GM23338 (cell line): ENCODE measurements around the gene SLC9A2. TPM values are rescaled to one million over a fixed set of nuclear protein-coding genes. Genes with fewer than 3 reads are reported as not detected.

ENCODE experiments used
- ATAC-seq: fragments of 200-7000 bp; cut with Tn5 transposase; 3 replicates; pipeline ENCODE4 v1.9.1; 2020
- DNase-seq: peaks from one replicate; pipeline ENCODE4 v3.0.0-alpha.2; 2015; ENCODE audit warnings: low spot score
- H2AFZ ChIP-seq: fragments of 200-600 bp; sonication (generic); 2 replicates; pipeline ENCODE4 v1.8.0; 2016; ENCODE audit warnings: antibody characterized with exemption, mild to moderate bottlenecking, moderate library complexity
- H3F3A ChIP-seq: fragments of 200-600 bp; sonication (generic); replicated peaks from 2 replicates; pipeline ENCODE4 v1.8.0; 2017; ENCODE audit warnings: antibody characterized with exemption, mixed run types, low read depth
- H3K27ac ChIP-seq: fragments of 200-600 bp; sonication (generic); 2 replicates; pipeline ENCODE4 v1.6.1; 2016; ENCODE audit warnings: low read depth
- H3K27me3 ChIP-seq: fragments of 200-600 bp; sonication (generic); 2 replicates; pipeline ENCODE4 v1.8.0; 2016; ENCODE audit warnings: mild to moderate bottlenecking, mixed run types, moderate library complexity; ENCODE audit not compliant: insufficient read depth
- H3K36me3 ChIP-seq: fragments of 200-600 bp; sonication (generic); 2 replicates; pipeline ENCODE4 v1.8.0; 2016; ENCODE audit warnings: mild to moderate bottlenecking; ENCODE audit not compliant: insufficient read depth
- H3K4me1 ChIP-seq: fragments of 200-600 bp; sonication (generic); 2 replicates; pipeline ENCODE4 v1.8.0; 2016; ENCODE audit warnings: mild to moderate bottlenecking, moderate library complexity; ENCODE audit not compliant: insufficient read depth
- H3K4me2 ChIP-seq: fragments of 200-600 bp; sonication (generic); 2 replicates; pipeline ENCODE4 v1.7.1; 2017; ENCODE audit warnings: mixed run types
- H3K4me3 ChIP-seq: fragments of 200-600 bp; sonication (generic); 2 replicates; pipeline ENCODE4 v1.6.1; 2016; ENCODE audit warnings: mixed run types
- H3K79me2 ChIP-seq: fragments of 200-600 bp; sonication (generic); replicated peaks from 2 replicates; pipeline ENCODE4 v1.8.0; 2017; ENCODE audit warnings: mild to moderate bottlenecking; ENCODE audit not compliant: insufficient read depth
- H3K9me2 ChIP-seq: fragments of 200-600 bp; sonication (generic); 2 replicates; pipeline ENCODE4 v1.8.0; 2017; ENCODE audit not compliant: insufficient read depth
- H4K20me1 ChIP-seq: fragments of 200-600 bp; sonication (generic); replicated peaks from 2 replicates; pipeline ENCODE4 v1.8.0; 2017; ENCODE audit warnings: mild to moderate bottlenecking; ENCODE audit not compliant: insufficient read depth
- H3K27ac Mint-ChIP-seq: 2 replicates; pipeline ENCODE4 v1.8.0; 2020; ENCODE audit warnings: inconsistent platforms, mild to moderate bottlenecking, moderate library complexity, mixed read lengths
- H3K27me3 Mint-ChIP-seq: 3 replicates; pipeline ENCODE4 v1.8.0; 2022; ENCODE audit warnings: low read depth, mild to moderate bottlenecking, moderate library complexity, mixed read lengths, inconsistent platforms; ENCODE audit not compliant: insufficient read depth, poor library complexity
- H3K36me3 Mint-ChIP-seq: 3 replicates; pipeline ENCODE4 v1.8.0; 2021; ENCODE audit warnings: low read depth, mild to moderate bottlenecking, inconsistent platforms, moderate library complexity, mixed read lengths
- H3K4me1 Mint-ChIP-seq: 3 replicates; pipeline ENCODE4 v1.8.0; 2020; ENCODE audit warnings: mild to moderate bottlenecking, inconsistent platforms, mixed read lengths
- H3K4me3 Mint-ChIP-seq: 3 replicates; pipeline ENCODE4 v1.8.0; 2021; ENCODE audit warnings: moderate library complexity, mild to moderate bottlenecking, inconsistent platforms, mixed read lengths
- H3K9me3 Mint-ChIP-seq: 3 replicates; pipeline ENCODE4 v1.8.0; 2020; ENCODE audit warnings: moderate library complexity, mild to moderate bottlenecking, inconsistent platforms, mixed read lengths
- CREB1 ChIP-seq: fragments of 250-450 bp; sonication (Bioruptor Pico); IDR thresholded peaks from 2 replicates; pipeline ENCODE4 v1.5.0; 2020; ENCODE audit warnings: low read depth, mild to moderate bottlenecking, moderate library complexity
- CTCF ChIP-seq, 2 experiments: fragments of 200-600 bp in 1 of 2; sonication (generic) in 1 of 2; conservative IDR thresholded peaks; 2 replicates each; pipeline versions ENCODE4 v1.5.1 to v1.6.1; 2016 to 2017; ENCODE audit warnings: antibody characterized with exemption in 2 of 2, low read depth in 2 of 2, mild to moderate bottlenecking in 2 of 2, moderate library complexity in 1 of 2
- EZH2 ChIP-seq: fragments of 200-600 bp; sonication (generic); IDR thresholded peaks from one replicate; pipeline ENCODE4 v1.8.0; 2017; ENCODE audit warnings: antibody characterized with exemption, mild to moderate bottlenecking, low read depth; ENCODE audit not compliant: unreplicated experiment
- EZH2phosphoT487 ChIP-seq: fragments of 200-600 bp; sonication (generic); IDR thresholded peaks from one replicate; pipeline ENCODE4 v1.8.1; 2018; ENCODE audit warnings: antibody characterized with exemption; ENCODE audit not compliant: unreplicated experiment
- JUNB ChIP-seq: IDR thresholded peaks from one replicate; pipeline ENCODE4 v1.6.1; 2016; ENCODE audit warnings: antibody characterized with exemption; ENCODE audit not compliant: unreplicated experiment
- NANOG ChIP-seq: IDR thresholded peaks from 2 replicates; pipeline ENCODE4 v1.6.1; 2016; ENCODE audit warnings: antibody characterized with exemption, borderline replicate concordance
- POLR2AphosphoS5 ChIP-seq: IDR thresholded peaks from 2 replicates; pipeline ENCODE4 v1.6.1; 2016; ENCODE audit warnings: antibody characterized with exemption, low read depth
- REST ChIP-seq: IDR thresholded peaks from one replicate; pipeline ENCODE4 v1.6.1; 2018; ENCODE audit warnings: antibody characterized with exemption; ENCODE audit not compliant: unreplicated experiment
- STAT1 ChIP-seq: IDR thresholded peaks from one replicate; pipeline ENCODE4 v1.6.1; 2016; ENCODE audit warnings: antibody characterized with exemption; ENCODE audit not compliant: unreplicated experiment
- ZNF114 ChIP-seq: fragments of 250-450 bp; sonication (Bioruptor Pico); IDR thresholded peaks from 2 replicates; pipeline ENCODE4 v1.5.0; 2020; ENCODE audit warnings: mild to moderate bottlenecking, moderate library complexity
- ZNF331 ChIP-seq: fragments of 250-450 bp; sonication (Bioruptor Pico); IDR thresholded peaks from 2 replicates; pipeline ENCODE4 v1.5.0; 2020; ENCODE audit warnings: low read depth, mild to moderate bottlenecking, moderate library complexity
- polyA plus RNA-seq: library from polyadenylated mRNA; unstranded; fragments of >200 nt; fragmentation: Nextera tagmentation; extraction: Ambion mirVana; gene quantifications from 2 replicates; pipeline ENCODE4 v1.2.1, GENCODE V29; 2016
- total RNA-seq: library from RNA; depleted of rRNA; stranded (reverse); fragments of >200 nt; shearing (Covaris generic); gene quantifications from 2 replicates; pipeline ENCODE4 v1.2.3, GENCODE V29; 2014
- TF ChIP-seq, protein P1 (sequence below): fragments of 250-450 bp; sonication (Bioruptor Pico); IDR thresholded peaks from 2 replicates; pipeline ENCODE4 v1.5.0; 2020; ENCODE audit warnings: mild to moderate bottlenecking, moderate library complexity

Gene SLC9A2
- total and polyA plus RNA-seq, 2 experiments from 2014 or later: 0.03 to 0.24 TPM

- H3K4me3 ChIP-seq: no peak overlapping the region
- no peaks in the 10 kb centered on the region for H3K27me3 ChIP-seq
- no peak for TF ChIP-seq ZNF114 (CRISPR knock-in tag)
- no peak for TF ChIP-seq POLR2AphosphoS5
- TF ChIP-seq, protein P1, sequence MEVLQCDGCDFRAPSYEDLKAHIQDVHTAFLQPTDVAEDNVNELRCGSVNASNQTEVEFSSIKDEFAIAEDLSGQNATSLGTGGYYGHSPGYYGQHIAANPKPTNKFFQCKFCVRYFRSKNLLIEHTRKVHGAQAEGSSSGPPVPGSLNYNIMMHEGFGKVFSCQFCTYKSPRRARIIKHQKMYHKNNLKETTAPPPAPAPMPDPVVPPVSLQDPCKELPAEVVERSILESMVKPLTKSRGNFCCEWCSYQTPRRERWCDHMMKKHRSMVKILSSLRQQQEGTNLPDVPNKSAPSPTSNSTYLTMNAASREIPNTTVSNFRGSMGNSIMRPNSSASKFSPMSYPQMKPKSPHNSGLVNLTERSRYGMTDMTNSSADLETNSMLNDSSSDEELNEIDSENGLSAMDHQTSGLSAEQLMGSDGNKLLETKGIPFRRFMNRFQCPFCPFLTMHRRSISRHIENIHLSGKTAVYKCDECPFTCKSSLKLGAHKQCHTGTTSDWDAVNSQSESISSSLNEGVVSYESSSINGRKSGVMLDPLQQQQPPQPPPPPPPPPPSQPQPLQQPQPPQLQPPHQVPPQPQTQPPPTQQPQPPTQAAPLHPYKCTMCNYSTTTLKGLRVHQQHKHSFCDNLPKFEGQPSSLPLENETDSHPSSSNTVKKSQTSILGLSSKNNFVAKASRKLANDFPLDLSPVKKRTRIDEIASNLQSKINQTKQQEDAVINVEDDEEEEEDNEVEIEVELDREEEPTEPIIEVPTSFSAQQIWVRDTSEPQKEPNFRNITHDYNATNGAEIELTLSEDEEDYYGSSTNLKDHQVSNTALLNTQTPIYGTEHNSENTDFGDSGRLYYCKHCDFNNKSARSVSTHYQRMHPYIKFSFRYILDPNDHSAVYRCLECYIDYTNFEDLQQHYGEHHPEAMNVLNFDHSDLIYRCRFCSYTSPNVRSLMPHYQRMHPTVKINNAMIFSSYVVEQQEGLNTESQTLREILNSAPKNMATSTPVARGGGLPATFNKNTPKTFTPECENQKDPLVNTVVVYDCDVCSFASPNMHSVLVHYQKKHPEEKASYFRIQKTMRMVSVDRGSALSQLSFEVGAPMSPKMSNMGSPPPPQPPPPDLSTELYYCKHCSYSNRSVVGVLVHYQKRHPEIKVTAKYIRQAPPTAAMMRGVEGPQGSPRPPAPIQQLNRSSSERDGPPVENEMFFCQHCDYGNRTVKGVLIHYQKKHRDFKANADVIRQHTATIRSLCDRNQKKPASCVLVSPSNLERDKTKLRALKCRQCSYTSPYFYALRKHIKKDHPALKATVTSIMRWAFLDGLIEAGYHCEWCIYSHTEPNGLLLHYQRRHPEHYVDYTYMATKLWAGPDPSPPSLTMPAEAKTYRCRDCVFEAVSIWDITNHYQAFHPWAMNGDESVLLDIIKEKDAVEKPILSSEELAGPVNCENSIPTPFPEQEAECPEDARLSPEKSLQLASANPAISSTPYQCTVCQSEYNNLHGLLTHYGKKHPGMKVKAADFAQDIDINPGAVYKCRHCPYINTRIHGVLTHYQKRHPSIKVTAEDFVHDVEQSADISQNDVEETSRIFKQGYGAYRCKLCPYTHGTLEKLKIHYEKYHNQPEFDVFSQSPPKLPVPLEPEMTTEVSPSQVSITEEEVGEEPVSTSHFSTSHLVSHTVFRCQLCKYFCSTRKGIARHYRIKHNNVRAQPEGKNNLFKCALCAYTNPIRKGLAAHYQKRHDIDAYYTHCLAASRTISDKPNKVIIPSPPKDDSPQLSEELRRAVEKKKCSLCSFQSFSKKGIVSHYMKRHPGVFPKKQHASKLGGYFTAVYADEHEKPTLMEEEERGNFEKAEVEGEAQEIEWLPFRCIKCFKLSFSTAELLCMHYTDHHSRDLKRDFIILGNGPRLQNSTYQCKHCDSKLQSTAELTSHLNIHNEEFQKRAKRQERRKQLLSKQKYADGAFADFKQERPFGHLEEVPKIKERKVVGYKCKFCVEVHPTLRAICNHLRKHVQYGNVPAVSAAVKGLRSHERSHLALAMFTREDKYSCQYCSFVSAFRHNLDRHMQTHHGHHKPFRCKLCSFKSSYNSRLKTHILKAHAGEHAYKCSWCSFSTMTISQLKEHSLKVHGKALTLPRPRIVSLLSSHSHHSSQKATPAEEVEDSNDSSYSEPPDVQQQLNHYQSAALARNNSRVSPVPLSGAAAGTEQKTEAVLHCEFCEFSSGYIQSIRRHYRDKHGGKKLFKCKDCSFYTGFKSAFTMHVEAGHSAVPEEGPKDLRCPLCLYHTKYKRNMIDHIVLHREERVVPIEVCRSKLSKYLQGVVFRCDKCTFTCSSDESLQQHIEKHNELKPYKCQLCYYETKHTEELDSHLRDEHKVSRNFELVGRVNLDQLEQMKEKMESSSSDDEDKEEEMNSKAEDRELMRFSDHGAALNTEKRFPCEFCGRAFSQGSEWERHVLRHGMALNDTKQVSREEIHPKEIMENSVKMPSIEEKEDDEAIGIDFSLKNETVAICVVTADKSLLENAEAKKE: no peak
- TF ChIP-seq EZH2: no peak
- TF ChIP-seq CTCF (conservative IDR thresholded peaks at IDR 0.05; ENCODE audit: low read depth in 2 of 2): no peak
- TF ChIP-seq ZNF331: no peak
- TF ChIP-seq STAT1: no peak
- no peak for TF ChIP-seq CREB1 (CRISPR knock-in tag)
- no peak for TF ChIP-seq JUNB
- no peak for TF ChIP-seq EZH2phosphoT487
- TF ChIP-seq REST: no peak
- TF ChIP-seq NANOG: no peak
- H3K79me2 ChIP-seq: no peaks in the 10 kb centered on the region
- Mint-ChIP-seq H3K36me3 (no peaks in the 10 kb centered on the region), H3K27ac (no peak overlapping the region), H3K4me1 (no peaks in the 10 kb centered on the region), H3K27me3 (no peaks in the 10 kb centered on the region), H3K4me3 (no peak overlapping the region), H3K9me3 (no peaks in the 10 kb centered on the region)
- H4K20me1 ChIP-seq: no peaks in the 10 kb centered on the region
- H2AFZ ChIP-seq: no peak overlapping the region
- ATAC-seq (no peak), DNase-seq (no peak)
- no peaks in the 10 kb centered on the region for H3F3A ChIP-seq
- no peaks in the 10 kb centered on the region for H3K4me1 ChIP-seq
- no peaks in the 10 kb centered on the region for H3K9me2 ChIP-seq
- no peaks in the 10 kb centered on the region for H3K36me3 ChIP-seq
- no peak overlapping the region for H3K4me2 ChIP-seq
- H3K27ac ChIP-seq: no peak overlapping the region
Observed at GRCh38 chr2:102677244-102678215, 58.2 kb downstream of the SLC9A2 start.
